Measurements from ENCODE around the gene ANK2. TPM values are rescaled to one million over a fixed set of nuclear protein-coding genes. Genes with fewer than 3 reads are reported as not detected.

ANK2 gene
- total RNA-seq, 6 experiments from 2014 or later: 1.4 to 9.0 (median 2.3) TPM

- Mint-ChIP-seq H3K27ac (peak overlapping the region; percentile 46), H3K4me1 (ENCODE audit: low read depth) (peaks cover 32% of the 10 kb centered on the region), H3K9me3 (no peaks in the 10 kb centered on the region)
Observed at GRCh38 chr4:113384600-113384999, 335.1 kb downstream of the ANK2 start.

GRCh38 chr4:113385281-113385899 lies 335.9 kb downstream of the ANK2 start:
- peaks cover 32% of the 10 kb centered on the region for H3K4me1 Mint-ChIP-seq (ENCODE audit: low read depth)
- H3K36me3 Mint-ChIP-seq (ENCODE audit: low read depth): no peaks in the 10 kb centered on the region
- no peak for TF ChIP-seq CTCF (IDR thresholded peaks at IDR 0.05)
- no peaks in the 10 kb centered on the region for H3K9me3 Mint-ChIP-seq
- H3K4me3 Mint-ChIP-seq: no peak overlapping the region
- DNase-seq: no peak
- peaks cover 2% of the 10 kb centered on the region; the same call in 1 of the 2 replicates for H3K27me3 Mint-ChIP-seq (ENCODE audit: insufficient read depth)
- H3K27ac Mint-ChIP-seq: no peak overlapping the region

More at GRCh38 chr4:113384600-113384999, 335.1 kb downstream of the ANK2 start:
- Mint-ChIP-seq H3K36me3 (ENCODE audit: low read depth) (no peaks in the 10 kb centered on the region), H3K4me3 (peak overlapping the region; percentile 58), H3K27me3 (ENCODE audit: insufficient read depth) (peaks cover 2% of the 10 kb centered on the region; the same call in 1 of the 2 replicates)
- DNase-seq: peak; percentile 66
- TF ChIP-seq CTCF (IDR thresholded peaks at IDR 0.05): no peak

- H3K4me3 Mint-ChIP-seq: no peak overlapping the region
- DNase-seq: no peak
- H3K9me3 Mint-ChIP-seq: no peaks in the 10 kb centered on the region
- TF ChIP-seq CTCF (IDR thresholded peaks at IDR 0.05): no peak
- H3K27me3 Mint-ChIP-seq (ENCODE audit: insufficient read depth): no peaks in the 10 kb centered on the region
- H3K27ac Mint-ChIP-seq: no peak overlapping the region
- H3K4me1 Mint-ChIP-seq (ENCODE audit: low read depth): peaks cover 12% of the 10 kb centered on the region
- H3K36me3 Mint-ChIP-seq (ENCODE audit: low read depth): no peaks in the 10 kb centered on the region
Observed at GRCh38 chr4:113389160-113389559, 339.7 kb downstream of the ANK2 start.

- H3K36me3 Mint-ChIP-seq (ENCODE audit: low read depth): no peaks in the 10 kb centered on the region
- H3K4me3 Mint-ChIP-seq: no peak overlapping the region
- DNase-seq: no peak
- no peaks in the 10 kb centered on the region for H3K27me3 Mint-ChIP-seq (ENCODE audit: insufficient read depth)
- H3K4me1 Mint-ChIP-seq (ENCODE audit: low read depth): peaks cover 16% of the 10 kb centered on the region
- no peak overlapping the region for H3K27ac Mint-ChIP-seq
- no peaks in the 10 kb centered on the region for H3K9me3 Mint-ChIP-seq
- no peak for TF ChIP-seq CTCF (IDR thresholded peaks at IDR 0.05)
Observed at GRCh38 chr4:113390850-113391249, 341.4 kb downstream of the ANK2 start.

- H3K36me3 Mint-ChIP-seq (ENCODE audit: low read depth): no peaks in the 10 kb centered on the region
- no peak for DNase-seq
- no peak for TF ChIP-seq CTCF (IDR thresholded peaks at IDR 0.05)
- no peaks in the 10 kb centered on the region for H3K27me3 Mint-ChIP-seq (ENCODE audit: insufficient read depth)
- H3K4me3 Mint-ChIP-seq: no peak overlapping the region
- no peaks in the 10 kb centered on the region for H3K9me3 Mint-ChIP-seq
- no peak overlapping the region for H3K27ac Mint-ChIP-seq
- peaks cover 19% of the 10 kb centered on the region for H3K4me1 Mint-ChIP-seq (ENCODE audit: low read depth)
Observed at GRCh38 chr4:113394108-113394729, 344.8 kb downstream of the ANK2 start.
